Stimulated activated naive CD4-positive, alpha-beta T cell treated with Interleukin-2 at 50 U/mL for 16 hours (primary cell): ENCODE measurements around the gene THSD4.

Experiments
- DNase-seq: peaks from one replicate; lab custom pipeline; 2025; lab: John Stamatoyannopoulos, UW

The THSD4 gene

DNA sequence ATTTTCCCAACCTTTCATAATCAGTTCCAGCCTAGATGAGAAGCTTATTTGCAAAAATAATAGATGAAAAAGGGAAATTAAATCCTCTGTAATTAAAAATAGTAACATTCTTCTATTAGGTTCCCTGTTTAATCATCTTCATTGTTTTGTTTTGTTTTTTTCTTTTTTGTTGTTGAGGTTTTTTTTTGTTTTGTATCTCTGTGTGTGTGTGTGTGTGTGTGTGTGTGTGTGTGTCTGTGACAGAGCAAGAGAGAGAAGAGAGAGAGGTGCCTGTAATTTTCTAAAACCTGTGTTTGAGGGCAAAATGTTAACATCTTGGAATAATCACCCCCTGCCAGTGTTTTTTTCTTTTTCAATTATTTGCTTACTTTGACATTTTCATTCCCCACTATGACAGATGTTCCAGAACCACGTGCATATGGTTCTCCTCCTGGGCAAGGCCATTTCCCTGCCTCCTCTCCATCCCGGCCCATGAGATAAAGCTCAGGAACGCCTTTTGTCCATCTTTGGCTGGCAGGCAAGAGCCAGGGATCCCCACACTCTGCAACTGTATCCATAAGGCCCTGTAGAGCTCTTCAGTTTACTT is 573.3 kb downstream of the THSD4 start:
- no peak for DNase-seq

DNA sequence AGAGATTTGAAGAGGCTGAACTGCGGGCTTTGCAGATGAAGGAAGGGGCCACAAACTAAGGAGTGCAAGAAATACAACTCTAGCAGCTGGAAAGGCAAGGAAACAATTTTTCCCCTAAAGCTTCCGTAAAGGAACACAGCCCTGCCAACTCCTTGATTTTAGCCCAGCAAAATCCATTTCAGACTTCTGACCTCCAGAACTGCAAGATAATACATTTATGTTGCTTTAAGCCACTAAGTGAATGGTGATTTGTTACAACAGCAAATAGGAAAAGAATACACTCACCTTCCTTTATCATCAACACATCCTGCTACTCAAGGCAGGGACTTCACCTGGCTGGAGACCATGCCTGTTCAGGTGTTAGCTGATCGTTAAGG is 575.8 kb downstream of the THSD4 start:
- no peak for DNase-seq

DNA sequence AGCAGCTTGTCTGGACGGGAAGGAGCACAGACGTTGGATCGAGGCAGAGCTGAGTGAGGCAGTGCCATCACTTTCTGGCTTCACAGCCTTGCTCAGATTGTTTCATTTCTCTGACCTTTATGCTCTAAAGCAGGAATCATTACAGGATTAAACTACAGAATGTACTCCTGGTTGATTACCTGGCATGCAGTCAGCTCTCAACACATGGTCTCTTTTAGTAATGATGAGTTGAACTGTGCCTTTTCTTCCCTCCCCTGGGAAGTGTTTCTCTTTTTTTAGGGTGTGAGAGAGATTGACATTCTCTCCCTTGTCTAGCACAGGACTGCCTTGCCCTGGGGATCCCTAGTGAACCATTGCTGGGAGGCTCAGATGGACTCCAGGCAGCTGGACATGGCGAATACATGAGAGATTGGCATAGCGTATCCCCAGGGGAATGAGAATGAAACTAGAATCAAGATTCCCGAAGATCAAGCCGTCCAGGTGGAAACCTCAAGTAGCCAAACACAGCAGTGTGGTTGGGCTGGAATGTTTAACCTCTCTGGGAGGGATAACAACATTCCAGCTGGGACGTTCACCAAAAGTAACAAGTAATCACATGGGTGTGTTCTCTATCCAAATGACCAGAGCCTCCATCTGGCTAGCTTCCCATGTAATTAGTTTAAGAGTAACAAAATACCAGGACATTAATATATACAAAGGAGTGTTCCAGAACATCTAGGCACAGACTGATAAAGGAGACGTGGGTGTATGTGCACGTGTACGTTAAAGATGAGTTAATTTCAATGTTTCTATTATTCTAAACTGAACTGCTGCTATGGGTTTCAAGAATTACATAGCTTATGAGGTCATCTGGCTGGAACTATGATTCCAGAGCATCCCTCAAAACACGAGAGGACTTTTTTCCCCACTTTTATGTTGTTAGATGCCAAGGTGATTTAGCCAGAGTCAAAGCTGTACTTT is 576.5 kb downstream of the THSD4 start:
- DNase-seq = no peak

DNA sequence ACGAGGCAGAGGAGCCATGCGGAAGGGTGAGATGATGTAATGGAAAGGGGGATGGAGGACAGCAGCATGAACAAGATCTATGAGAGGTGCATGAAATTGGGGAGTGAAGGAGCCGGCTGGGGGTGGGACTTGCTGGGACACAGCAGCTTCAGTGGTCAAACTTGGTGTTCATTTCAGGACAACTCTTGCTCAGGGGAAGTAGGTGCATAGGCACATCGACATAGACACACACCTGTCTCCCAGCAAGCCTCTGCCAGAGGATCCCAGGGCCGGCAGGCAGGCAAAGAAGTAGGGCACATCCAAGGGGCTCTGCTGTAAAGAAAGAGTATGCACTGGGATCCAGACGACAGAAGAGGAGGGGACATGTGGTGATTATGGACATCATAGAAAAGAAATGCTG is 582.0 kb downstream of the THSD4 start:
- DNase-seq = no peak

DNA sequence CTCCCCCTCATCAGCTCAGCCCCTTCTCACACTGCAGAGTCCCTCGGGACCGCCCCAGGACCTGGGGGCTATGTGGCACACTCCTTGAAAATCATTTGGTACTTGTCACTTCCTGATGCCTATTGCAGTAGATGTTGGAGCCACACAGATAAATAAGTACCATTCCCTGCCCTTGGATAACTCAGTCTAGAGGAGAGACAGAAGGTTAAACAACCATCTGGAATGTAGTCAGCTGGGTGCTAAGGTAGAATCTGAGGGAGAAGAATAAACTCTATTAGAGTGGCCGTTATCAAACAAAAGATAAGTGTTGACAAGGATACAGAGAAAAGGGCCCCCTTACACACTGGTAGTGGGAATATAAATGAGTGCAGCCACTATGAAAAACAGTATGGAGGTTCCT is 582.8 kb downstream of the THSD4 start:
- DNase-seq = no peak

DNA sequence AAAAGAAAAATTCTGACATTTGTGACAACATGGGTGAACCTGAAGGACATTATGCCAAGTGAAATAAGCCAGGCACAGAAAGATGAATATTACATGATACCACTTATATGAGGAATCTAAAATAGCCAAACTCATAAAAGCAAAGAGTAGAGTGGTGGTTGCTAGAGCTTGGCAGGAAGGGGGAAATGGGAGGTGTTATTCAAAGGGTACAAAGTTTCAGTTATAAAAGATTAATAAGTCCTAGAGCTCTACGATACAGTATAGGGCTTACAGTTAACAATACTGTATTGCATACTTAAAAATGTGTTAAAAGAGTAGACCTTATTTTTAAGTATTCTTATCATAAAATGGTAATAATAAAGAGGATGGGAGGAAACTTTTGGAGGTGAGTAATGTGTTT is 583.5 kb downstream of the THSD4 start:
- no peak for DNase-seq

DNA sequence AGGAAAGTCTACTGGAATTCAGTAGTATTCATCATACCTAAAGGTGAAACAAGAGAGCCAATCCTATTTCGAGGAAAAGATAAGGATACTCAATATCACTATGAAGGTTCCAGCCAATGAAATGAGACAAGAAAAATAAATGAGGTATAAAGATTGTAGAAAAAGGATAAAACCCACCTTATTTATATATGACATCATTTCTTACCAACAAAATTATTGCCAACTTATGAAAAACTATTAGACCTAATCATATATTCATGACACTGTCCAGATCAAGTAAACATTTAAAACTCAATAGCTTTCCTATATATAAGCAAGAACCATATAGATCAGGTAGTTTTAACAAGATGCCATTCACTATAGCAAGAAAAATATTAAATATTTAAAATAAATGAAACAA is 584.7 kb downstream of the THSD4 start:
- DNase-seq = no peak

DNA sequence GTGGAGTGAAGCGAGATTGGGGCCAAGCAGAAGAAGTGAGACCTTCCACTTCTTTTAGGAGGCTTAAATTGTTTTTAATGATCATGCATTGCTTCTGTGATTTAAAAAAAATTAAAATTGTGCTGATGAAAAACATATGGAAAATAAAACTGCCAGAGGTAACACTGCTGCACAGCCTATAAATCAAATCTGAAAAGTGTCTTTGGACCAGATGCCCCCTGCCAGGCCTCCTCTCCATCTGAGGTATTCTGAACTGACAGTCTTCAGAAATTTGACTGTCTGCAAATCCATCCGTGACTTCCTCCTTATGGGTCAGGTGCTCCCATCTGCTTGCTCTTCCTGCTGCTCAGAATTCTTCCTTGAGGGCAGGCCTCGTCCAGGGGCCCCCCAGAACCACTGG is 586.5 kb downstream of the THSD4 start:
- DNase-seq = no peak

DNA sequence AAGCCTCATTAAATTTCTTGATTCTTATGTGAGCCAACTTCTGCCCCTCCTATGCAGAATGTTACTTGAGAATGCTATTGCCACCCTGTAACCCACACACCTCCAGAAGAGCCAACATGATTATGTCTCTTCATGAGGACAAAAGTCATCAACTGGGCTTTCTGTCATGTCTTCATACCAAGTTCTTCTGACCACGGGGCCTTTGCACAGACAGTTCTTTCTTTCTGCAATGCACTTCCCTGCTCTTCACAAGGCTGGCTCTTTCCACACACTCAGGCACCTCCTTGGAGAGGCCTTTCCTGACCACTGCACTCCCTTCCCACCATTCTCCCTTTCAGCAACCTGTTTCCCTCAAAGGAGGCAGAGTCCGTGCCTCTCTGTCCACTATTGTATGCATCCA is 587.2 kb downstream of the THSD4 start:
- no peak for DNase-seq

DNA sequence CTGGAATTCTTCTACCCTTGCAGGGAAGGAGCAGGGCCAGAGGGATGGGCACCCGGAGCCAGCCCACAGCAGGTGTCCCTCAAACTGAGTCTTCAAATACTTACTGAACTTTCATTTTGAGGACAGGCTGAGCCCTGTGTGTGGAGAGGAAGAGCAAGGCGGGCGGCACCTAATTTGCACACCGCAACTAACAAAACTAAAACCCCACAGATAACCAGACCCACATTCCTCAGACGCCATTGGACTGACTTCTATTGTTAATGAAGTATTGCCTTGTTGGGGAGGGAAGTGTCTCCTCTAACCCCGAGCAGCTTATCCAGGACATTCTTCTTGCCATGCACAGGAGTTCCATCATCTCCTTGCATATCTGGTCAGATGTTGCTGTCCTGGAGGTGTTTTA is 589.9 kb downstream of the THSD4 start:
- DNase-seq = no peak

DNA sequence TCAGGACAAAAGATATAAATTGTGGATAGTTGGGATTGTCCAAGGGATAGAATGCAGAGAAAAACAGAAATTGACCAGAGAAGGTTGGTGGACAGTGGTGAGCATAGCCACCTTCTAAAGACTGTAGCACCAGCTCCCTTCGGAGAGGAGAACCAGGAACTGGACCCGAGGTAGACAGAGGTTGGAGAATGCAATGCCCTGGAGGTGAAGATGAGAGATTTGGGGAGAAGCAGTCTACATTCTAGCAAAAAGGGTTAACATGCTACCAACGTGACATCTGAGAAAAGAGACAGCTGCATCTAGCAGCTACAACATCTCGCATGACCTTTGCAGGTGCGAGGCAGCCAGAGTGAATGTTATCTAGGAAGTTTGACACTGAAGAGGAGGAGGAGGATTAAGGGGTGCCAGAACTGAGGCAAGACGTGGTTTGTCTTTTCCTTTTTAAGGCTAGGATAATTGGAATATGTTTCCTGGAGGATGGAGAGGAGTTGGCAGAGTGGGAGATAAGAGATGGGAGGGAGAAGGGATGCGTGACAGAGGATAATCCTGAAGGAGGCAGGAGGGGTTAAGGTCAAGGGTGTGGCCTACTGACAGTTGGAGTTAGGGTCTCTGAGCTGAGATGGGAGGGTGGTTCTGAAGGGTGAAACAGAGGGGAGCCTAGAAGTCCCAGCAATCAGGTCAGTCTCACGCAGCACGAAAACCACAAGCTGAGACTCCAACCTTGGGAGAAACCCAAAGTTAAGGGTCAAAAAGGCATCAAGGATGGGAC is 591.4 kb downstream of the THSD4 start:
- no peak for DNase-seq

DNA sequence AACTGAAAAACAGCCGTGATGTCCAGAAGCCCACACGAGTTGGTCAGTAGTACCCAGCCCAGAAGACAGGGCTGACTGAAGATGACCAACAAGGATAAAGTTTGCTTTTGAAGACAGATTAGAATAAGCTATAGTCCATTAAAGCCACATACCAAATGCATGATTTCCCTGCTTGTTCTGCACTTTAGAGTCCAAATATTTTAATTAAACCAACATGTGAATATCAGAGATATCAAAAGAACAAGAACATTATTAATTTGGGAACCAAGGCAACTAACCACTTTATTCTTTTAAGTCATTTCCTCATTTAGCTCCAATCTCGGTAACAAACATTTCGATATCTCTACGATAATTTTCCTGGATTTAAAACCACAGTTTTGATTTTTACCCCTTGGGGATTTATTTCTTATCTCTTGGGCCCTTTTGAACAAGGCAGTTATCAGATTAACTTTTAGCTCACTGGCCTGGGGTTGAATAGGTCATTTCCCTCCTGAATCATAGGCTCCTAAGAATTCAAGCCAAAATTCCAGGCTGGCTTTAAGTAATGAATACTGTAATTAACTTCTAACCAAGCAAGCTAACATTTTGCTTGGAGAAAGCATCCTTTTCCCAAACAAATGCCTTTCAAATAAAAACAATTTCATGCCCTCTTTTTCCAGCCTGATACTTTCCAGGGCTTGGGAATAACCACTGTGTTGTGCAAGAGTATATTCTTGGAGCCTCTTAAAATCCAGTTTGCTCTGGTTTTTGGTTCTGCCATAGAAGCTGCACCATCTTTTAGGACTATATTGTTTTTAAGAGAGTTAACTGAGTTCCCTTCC is 592.2 kb downstream of the THSD4 start:
- no peak for DNase-seq

DNA sequence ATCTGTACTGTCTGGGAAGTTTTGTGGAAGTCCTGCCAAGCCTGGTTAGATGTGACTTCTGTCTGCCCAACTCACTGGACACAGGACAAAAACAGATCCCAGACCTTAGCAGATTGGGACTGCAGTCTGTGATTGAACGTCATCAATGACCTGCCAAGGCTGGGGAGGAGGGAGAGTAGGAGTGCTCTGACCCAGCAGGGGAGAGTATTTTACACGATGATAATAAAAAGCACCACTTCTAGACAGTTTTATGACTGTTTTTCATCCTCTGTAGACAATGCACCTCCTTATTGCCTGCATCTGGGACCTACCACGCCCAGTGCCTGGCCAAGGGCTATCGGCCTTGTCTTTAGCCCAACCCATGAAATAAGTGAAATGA is 592.8 kb downstream of the THSD4 start:
- DNase-seq = no peak

DNA sequence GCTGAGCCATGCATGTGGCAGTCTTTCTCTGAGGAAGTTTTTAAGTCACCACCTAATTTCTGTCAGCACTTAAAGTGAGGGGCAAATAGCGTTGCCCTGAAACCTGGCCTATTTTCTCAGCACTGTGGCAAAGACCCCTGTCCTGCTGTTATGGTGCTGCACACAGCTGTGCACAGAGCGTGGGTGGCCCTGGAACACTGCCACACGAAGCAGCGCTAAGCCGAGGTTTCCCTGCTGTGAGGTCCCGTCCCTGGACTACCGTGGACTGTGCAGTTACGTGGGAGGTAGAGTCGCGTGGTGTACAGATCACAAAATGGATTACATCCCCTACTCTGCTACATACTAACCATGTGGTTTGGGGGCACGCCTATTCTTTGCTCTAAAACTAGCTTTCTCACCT is 593.5 kb downstream of the THSD4 start:
- no peak for DNase-seq

DNA sequence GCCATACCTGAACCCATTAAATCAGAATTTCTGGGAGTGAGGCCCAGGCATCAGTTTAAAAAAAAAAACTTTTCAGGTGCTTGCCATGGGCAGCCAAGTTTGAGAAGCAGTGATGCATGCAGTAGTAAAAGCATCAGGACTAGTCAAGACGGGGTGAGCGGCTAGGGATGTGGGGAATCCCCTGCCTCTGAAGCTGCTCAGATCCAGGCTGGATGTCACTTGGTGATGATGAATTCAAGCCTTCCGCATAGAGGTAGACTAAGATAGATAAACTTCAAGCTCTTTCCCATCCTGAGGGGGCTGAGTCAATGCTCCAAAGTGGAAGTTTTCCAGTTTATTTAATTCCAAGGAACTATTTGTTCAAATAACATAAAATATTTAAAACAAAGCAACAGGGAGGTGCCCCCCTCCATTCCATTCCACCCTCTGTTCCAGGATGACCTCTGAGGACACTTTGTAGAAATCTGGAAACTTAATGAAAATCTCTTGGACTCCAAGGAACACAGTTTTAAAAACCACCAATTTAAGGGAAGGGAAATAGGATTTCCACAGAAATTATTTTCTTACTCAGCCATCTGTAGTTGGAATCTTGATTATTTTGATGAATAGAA is 594.6 kb downstream of the THSD4 start:
- DNase-seq = no peak

DNA sequence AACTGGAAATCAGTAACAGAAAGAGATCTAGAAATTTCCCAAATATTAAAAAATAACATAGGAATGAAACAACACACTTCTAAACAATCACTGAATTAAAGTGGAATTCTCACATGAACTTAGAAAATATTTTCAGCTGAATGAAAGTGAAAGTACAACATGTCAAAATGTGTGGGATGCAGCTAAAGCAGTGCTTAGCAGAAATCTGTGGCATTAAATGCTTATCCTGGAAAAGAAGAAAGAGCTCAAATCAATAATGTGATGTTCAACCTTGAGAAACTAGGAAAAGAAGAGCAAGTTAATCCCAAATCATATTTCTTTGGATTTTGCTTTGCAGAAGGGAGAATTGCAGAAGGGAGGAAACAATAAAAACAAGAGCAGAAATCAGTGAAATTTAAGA is 596.9 kb downstream of the THSD4 start:
- no peak for DNase-seq

DNA sequence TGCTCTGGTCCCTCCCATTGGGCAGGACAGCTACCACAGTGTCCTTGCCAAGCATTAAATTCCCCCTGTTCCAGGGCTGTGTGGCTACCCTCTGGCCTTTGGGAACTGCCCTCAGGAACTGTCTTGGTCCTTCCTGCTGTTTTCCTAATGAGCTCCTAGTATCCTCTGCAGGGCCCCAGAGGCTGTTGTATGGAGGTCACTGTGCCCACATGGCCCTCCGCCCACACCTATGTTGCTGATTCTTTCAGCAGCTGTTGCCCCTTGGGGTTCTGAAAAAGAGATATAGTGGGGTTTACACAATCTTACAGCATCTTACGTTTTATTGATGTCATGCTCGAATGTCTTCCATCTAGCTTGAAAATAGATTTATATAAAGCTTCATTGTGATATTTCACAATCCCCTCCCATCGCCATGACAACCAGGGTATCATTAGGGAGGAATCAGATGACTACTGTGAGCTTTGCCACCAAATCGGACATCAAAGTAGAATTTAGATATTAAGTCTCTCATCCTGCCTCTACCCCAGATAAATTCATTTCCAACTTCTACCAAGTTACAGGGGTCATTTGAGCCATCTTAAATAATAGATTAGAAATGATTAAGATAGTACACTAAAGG is 598.0 kb downstream of the THSD4 start:
- DNase-seq = no peak

DNA sequence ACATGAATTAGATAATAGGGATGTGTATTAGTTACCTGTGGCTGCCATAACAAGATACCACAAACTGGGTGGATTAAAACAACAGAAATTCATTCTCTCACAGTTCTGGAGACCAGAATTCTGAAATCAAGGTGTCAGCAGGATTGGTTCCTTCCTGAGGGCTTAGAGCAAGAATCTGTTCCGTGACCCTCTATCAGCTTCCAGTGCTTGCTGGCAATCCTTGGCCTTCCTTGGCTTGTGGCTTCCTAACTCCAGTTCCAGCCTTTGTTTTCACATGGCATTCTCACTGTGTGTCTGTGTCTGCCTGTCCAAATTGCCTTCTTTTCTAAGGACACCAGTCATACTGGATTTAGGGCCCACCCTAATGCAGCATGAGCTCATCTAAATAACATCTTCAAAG is 600.6 kb downstream of the THSD4 start:
- DNase-seq = no peak

DNA sequence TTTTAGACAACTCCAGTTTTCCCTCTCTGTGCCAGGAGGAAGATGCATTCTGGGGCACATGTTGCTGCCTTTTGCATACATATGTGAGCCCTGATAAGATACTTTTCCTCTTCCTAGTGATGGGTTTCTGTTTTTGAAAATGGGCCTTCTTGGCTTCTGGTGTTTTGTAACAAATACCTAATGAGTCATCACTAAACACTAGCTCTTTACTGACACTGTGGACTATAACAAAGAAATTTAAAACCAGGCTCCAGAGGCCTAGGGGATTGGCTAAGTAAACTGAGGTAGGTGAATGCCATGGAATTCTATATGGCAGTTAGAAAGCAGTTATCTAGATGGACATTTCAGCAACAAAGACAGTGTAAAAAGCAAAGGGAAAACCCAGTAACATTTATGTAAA is 601.7 kb downstream of the THSD4 start:
- DNase-seq = no peak

DNA sequence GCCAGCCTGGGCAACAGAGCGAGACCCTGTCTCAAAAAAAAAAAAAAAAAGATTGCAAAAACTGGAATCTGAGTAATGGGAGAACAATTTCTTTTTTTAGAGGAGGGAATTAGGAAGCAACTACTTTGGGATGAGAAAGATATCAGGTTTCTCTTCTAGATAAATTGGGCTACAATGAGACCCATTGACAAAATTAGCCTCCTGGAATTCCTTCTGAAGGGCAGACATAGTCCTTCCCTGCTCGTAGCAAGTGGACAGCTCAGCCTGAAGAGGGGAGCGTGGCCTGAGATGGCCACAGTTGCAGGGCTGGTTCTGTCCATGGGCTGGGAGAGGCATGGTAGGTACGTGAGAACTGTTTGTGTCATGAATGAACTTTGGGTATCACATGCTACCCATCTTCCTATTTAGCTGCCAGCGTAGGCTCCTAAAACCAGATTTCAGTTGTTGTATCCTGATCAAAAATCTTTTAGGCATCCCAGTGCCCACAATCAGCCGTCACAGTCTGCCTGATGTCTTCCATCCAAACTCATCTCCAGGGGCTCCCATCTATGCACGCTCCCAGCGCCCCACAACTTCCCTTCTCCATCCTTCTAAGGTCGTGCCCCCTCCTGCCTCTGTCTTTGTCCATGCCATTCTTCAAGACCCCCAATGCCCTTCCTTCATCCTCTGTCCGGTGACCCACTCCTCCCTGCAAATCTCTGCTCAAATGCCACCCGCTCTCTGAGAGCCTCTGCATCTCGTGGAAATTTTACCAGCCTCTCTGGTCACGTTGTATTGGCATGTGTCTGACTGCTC is 603.0 kb downstream of the THSD4 start:
- no peak for DNase-seq
